ENCODE results near the gene ST3GAL4.
"Not testable (repeated sequence)": the region's sequence is repeated elsewhere in the genome, so short reads cannot be mapped to it uniquely, and the experiment has no call there.

ST3GAL4 gene

DNA sequence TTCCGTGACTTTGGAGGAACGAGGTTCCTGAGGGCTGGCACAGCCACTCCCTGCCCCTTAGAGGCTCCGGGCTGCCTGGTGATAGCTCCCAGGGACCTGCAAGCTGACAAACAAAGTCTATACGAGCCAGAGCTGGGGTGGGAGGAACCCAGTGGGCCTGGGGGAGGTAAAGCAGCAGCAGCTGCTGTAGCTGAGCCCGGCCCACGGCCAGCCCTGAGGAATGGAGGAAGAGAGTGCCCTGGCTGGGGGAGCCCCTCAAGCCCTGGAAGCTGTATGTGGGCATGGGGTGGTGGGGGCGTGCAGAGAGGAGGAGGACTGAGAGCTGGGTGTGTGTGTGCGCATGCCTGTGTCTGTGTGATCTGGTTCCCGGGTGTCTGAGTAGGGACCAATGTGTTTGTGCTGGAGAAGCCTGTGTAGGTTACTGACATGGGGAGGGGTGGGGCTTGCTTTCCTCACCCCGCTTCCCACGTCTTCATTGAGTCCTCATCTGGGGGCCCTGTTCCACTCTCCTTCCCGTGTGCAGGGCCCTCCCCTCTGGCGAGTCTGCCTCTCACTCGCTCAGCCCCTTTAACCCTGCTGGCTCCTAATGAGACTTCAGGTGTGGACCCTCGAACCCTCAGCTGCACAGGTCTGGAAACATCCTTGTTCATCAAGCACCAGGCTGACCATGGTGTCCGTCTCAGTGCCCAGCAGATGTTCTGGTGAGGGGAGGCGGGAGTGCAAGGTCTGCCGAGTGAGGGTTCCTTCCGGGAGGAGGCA, 10.8 kb downstream of the ST3GAL4 start:
- Histone ChIP-seq H3K4me3 (ENCODE audit: low read depth, low read length) (no peak overlapping the region), H3K27me3 (no peaks in the 10 kb centered on the region), H3K9me3 (no peaks in the 10 kb centered on the region), H3K36me3 (no peaks in the 10 kb centered on the region), H3K4me1 (no peaks in the 10 kb centered on the region; the same call in 1 of the 2 replicates)
- no peak for DNase-seq
- TF ChIP-seq, protein P1, sequence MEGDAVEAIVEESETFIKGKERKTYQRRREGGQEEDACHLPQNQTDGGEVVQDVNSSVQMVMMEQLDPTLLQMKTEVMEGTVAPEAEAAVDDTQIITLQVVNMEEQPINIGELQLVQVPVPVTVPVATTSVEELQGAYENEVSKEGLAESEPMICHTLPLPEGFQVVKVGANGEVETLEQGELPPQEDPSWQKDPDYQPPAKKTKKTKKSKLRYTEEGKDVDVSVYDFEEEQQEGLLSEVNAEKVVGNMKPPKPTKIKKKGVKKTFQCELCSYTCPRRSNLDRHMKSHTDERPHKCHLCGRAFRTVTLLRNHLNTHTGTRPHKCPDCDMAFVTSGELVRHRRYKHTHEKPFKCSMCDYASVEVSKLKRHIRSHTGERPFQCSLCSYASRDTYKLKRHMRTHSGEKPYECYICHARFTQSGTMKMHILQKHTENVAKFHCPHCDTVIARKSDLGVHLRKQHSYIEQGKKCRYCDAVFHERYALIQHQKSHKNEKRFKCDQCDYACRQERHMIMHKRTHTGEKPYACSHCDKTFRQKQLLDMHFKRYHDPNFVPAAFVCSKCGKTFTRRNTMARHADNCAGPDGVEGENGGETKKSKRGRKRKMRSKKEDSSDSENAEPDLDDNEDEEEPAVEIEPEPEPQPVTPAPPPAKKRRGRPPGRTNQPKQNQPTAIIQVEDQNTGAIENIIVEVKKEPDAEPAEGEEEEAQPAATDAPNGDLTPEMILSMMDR (IDR thresholded peaks at IDR 0.05; ENCODE audit: low read depth, low read length): no peak

DNA sequence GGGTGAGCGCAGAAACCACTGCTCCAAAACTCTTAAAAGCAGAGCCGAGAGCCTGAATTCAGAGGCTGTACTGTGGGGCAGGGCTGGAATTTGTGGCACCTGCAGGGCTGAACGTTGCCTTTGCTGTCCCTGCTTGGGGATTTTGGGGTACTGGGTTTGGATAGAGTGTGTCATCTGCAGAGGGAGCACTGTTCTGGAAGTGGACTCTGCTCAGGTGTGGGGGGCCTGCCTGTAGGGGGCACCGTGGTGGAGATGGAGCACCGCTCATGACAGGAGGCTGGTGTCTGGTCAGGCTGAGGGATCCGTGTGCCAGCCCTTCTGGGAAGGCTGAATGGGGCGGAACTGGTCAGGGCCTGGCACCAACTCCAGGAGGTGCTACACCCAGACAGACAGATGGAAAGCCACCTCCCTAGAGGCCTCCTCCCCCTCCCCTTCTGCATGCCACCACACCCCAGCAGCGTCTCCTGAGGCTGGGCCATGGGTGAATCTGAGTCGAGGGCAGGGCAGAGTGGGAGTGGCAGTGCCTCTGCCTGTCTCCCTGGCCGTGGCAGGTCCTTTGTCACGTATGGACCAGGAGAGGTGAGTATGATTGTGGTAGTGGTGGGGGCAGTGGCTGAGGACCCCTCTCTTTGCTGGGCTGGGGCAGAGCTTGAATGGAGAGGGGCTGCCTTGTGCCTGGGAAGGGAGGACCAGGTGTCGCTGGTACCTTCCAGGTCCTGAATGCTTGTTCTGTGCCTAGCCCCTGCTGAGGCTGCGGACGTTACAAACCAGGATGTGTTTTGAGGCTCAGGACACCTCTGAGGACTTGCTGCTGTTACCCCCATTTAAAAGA, 11.6 kb downstream of the ST3GAL4 start:
- H3K27me3 ChIP-seq; H3K36me3 ChIP-seq; H3K9me3 ChIP-seq; H3K4me3 ChIP-seq (ENCODE audit: low read depth, low read length); DNase-seq; H3K4me1 ChIP-seq: not testable (repeated sequence)

DNA sequence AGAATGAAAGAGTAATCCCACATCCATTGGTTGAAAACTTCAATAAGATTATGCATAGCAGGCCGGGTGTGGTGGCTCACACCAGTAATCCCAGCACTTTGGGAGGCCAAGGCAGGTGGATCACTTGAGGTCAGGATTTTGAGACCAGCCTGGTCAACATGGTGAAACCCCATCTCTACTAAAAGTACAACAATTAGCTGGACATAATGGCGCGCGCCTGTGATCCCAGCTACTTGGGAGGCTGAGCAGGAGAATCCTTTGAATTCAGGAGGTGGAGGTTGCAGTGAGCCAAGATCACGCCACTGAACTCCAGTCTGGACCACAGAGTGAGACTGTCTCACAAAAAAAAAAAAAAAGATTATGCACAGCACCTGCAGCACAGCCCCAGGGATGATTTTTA, 12.3 kb downstream of the ST3GAL4 start:
- H3K9me3 ChIP-seq: not testable (repeated sequence)

DNA sequence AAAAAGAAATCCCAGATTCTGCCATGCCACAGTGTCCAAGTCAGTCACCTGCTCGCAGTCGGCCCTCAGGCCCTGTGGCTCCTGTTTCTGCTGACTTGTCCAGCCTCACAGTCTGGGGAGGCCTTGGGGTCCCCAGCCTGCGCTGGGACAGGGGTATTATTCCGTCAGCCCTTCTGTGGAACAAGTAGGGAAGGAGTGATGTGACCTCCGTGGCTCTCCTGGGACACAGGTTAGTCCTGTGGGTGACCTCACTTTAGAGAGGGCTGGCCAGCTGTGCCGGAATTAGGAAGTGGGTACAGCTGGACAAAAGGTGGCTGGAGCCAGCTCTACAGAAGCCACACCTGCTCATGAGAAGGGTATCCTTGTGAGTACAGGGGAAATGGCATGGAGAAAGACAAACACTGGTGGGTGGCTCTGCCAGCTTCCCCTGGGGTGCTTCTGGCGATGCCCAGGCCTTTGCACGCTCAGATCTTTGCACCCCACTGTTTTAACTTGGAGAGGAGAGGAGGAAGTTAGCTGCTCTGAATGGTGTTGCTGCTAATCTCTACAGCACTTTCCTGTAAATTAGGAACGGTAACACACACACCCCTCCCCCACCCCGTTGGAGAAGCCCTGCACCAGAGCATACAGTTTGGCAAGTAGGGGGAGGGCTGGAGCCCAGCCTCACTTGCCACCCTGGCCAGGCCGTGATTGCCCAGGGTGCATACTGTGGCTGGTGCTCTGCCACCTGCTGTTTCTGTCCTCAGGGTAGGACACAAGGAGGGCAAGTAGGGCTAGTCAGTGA, 13.0 kb downstream of the ST3GAL4 start:
- H3K9me3 ChIP-seq; H3K36me3 ChIP-seq; H3K27me3 ChIP-seq; DNase-seq; H3K4me1 ChIP-seq; H3K4me3 ChIP-seq (ENCODE audit: low read depth, low read length): not testable (repeated sequence)

More for the DNA sequence above, 12.3 kb downstream of the ST3GAL4 start:
- not testable (repeated sequence) for H3K4me3 ChIP-seq (ENCODE audit: low read depth, low read length); H3K27me3 ChIP-seq; H3K36me3 ChIP-seq; DNase-seq; H3K4me1 ChIP-seq

DNA sequence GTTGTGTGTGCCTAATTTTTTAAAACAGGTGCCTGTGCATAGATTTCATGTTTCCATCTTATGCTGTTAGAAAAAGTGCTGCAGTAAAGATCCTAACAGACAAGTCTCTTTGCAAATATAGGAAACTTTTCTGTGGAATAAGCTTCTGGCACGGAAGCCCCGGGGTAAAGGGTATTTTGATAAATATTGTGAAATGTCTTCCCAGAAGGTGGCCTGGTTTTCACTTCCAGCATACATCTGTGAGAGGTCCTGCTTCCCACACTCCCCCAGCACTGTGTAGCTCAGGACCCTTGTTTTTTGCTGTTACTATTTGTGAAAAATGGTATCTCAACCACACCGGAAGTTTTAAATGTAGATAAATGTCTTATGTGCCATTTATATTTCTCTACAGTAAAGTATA, 14.5 kb downstream of the ST3GAL4 start:
- Histone ChIP-seq H3K36me3 (no peaks in the 10 kb centered on the region), H3K9me3 (no peaks in the 10 kb centered on the region), H3K4me3 (ENCODE audit: low read depth, low read length) (no peak overlapping the region), H3K4me1 (no peaks in the 10 kb centered on the region; the same call in 1 of the 2 replicates), H3K27me3 (no peaks in the 10 kb centered on the region)
- TF ChIP-seq, protein P1 (IDR thresholded peaks at IDR 0.05; ENCODE audit: low read depth, low read length): no peak
- DNase-seq: no peak

DNA sequence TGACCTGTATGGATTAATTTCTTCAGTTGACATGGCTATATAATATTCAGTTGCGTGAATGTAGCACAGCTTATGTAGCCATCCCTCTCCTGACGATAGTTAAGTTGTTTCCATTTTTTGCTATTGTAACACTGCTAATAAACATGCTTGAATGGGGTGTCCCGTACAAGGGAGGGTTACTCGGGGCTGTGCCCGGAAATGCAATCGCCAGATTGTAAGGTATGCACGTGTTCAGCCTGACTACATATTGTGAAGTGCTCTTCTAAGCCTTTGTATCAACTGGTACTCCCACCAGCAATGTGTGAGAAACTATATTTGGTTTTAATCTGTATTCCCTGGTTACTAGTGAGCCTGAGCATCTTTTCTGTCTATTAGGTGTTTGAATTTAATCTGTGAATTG, 16.1 kb downstream of the ST3GAL4 start:
- DNase-seq: no peak
- TF ChIP-seq, protein P1 (IDR thresholded peaks at IDR 0.05; ENCODE audit: low read depth, low read length): no peak
- no peaks in the 10 kb centered on the region for H3K9me3 ChIP-seq
- H3K4me3 ChIP-seq (ENCODE audit: low read depth, low read length): no peak overlapping the region
- H3K27me3 ChIP-seq: no peaks in the 10 kb centered on the region
- no peaks in the 10 kb centered on the region; the same call in 1 of the 2 replicates for H3K4me1 ChIP-seq
- H3K36me3 ChIP-seq: no peaks in the 10 kb centered on the region

DNA sequence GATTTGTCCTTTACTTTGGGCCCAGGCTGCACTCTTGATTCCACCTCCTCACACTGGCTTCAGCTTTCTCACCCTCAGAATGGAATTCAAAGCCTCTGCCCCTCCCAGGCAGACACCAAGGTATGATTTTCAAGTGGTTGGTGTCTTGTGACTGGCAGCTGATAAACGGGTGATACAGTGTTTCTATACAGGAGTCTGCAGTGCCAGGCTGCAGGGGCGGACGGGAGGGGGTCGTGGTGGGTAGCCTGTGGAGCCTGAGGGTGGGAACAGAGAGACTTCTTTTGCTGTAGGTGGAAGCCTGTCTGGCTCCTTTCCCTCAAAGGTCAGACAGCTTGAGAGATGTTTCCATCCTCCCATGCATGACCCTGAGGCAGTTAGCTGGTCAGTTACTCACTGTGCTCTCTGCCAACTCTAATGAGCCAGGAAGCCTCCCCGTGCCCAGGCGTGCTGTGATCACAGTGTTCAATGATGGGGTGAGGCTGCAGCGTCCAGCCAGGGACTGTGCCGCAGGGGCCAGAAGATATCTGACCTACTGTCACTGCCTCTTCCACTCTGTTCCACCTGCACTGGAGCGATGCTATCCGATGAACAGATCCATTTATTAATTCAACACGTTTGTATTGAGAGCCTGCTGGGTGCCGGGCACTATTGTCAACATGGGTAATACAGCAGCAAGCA, 18.0 kb downstream of the ST3GAL4 start:
- H3K27me3 ChIP-seq; H3K9me3 ChIP-seq; H3K36me3 ChIP-seq; H3K4me1 ChIP-seq; DNase-seq; H3K4me3 ChIP-seq (ENCODE audit: low read depth, low read length): not testable (repeated sequence)

DNA sequence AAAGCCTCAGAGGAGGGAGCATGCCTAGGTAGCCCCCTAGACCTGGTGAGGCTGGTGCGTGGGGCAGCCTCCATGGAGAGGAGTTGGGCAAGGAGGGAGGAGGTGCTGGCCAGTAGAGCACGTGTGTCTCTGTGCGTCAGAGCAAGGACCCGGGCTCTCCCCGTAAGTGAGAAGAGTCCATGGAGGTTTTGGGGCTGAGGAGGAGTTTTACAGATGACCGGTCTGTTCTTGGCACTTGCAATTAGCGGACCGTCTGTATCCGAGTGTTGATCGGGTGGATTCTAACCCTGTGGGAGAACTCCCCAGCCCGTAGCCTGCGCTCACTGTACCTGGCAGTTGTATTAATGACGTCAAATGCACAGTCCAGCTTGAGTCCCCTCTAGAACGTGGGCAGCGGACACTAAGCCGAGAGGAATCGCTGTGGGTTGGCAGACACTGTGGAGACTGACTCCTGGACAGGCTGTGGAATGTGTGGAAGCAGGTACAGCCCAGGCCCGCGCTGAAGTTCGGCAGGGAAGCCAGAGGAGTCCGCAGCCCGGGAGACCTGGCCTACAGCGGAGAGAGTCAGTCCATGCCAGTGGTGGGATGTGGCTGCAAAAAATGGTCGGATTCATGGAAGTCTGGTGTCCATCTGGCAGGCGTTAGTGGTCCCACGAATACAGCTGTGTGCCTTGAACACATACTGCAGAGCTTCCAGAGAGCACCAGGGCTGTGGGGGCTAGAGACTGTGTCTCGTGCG, 19.2 kb downstream of the ST3GAL4 start:
- not testable (repeated sequence) for H3K27me3 ChIP-seq; H3K9me3 ChIP-seq; H3K36me3 ChIP-seq; H3K4me1 ChIP-seq; DNase-seq; H3K4me3 ChIP-seq (ENCODE audit: low read depth, low read length)

All from BE2C (cell line).